ENCODE measurements around the gene SLIT3. TPM values are rescaled to one million over a fixed set of nuclear protein-coding genes. Genes with fewer than 3 reads are reported as not detected.

The SLIT3 gene
- total RNA-seq, 6 experiments from 2014 or later: 0.31 to 1.2 (median 0.65) TPM

GRCh38 chr5:168753691-168754254, 547.2 kb downstream of the SLIT3 start:
- H3K27ac ChIP-seq: no peak overlapping the region
- peak in 1 of 3 donors; percentile 28 for DNase-seq

GRCh38 chr5:168752416-168753190, 548.3 kb downstream of the SLIT3 start:
- Histone ChIP-seq H3K9me3 (no peaks in the 10 kb centered on the region), H3K4me3 (no peak overlapping the region), H3K27me3 (no peaks in the 10 kb centered on the region), H3K36me3 (no peaks in the 10 kb centered on the region), H3K27ac (no peak overlapping the region), H3K4me1 (no peaks in the 10 kb centered on the region)
- DNase-seq: no peak
- intact Hi-C loops (cut with DNase I): no loop called here
- TF ChIP-seq, protein P1, sequence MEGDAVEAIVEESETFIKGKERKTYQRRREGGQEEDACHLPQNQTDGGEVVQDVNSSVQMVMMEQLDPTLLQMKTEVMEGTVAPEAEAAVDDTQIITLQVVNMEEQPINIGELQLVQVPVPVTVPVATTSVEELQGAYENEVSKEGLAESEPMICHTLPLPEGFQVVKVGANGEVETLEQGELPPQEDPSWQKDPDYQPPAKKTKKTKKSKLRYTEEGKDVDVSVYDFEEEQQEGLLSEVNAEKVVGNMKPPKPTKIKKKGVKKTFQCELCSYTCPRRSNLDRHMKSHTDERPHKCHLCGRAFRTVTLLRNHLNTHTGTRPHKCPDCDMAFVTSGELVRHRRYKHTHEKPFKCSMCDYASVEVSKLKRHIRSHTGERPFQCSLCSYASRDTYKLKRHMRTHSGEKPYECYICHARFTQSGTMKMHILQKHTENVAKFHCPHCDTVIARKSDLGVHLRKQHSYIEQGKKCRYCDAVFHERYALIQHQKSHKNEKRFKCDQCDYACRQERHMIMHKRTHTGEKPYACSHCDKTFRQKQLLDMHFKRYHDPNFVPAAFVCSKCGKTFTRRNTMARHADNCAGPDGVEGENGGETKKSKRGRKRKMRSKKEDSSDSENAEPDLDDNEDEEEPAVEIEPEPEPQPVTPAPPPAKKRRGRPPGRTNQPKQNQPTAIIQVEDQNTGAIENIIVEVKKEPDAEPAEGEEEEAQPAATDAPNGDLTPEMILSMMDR (IDR thresholded peaks at IDR 0.05): no peak
- no peak for TF ChIP-seq POLR2A (IDR thresholded peaks at IDR 0.05)
- ATAC-seq: no peak
- 53% methylated on average over 7 of the region's 18 CpGs for WGBS (ENCODE audit: insufficient coverage, low coverage, low lambda C conversion rate, missing lambda C conversion rate)

More at GRCh38 chr5:168753691-168754254, 547.2 kb downstream of the SLIT3 start:
- 57% methylated on average over 1 of the region's 11 CpGs for WGBS (ENCODE audit: insufficient coverage, low coverage, low lambda C conversion rate, missing lambda C conversion rate)
- Histone ChIP-seq H3K9me3 (no peaks in the 10 kb centered on the region), H3K4me3 (no peak overlapping the region), H3K4me1 (no peaks in the 10 kb centered on the region), H3K27me3 (no peaks in the 10 kb centered on the region), H3K36me3 (no peaks in the 10 kb centered on the region)
- no peak for TF ChIP-seq POLR2A (IDR thresholded peaks at IDR 0.05)
- intact Hi-C loops (cut with DNase I): no loop called here
- no peak for ATAC-seq

DNA sequence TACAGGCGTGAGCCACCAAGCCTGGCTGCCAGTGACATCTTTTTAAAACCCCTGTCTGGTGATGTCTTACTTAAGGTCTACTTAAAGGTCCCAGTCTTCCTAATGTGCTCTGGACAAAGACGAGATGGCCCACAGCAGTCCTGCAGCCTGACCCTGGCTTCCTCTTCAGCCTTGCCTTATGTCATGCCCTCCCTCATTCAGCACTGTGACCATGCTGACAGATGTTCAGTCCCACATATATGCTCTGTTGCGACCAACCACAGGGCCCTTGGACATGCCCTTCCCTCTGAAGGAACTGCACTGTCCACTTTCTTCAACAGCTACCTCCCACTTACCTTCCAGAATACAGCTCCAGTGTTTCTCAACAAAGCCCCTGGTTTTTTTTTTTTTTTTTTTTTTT, 548.9 kb downstream of the SLIT3 start:
- no peak for TF ChIP-seq POLR2A (IDR thresholded peaks at IDR 0.05)
- TF ChIP-seq, protein P1 (IDR thresholded peaks at IDR 0.05): no peak
- no peaks in the 10 kb centered on the region for H3K36me3 ChIP-seq
- ATAC-seq (no peak), DNase-seq (no peak)
- H3K4me3 ChIP-seq: no peak overlapping the region
- no peak overlapping the region for H3K27ac ChIP-seq
- intact Hi-C loops (cut with DNase I): no loop called here
- H3K9me3 ChIP-seq: no peaks in the 10 kb centered on the region
- H3K27me3 ChIP-seq: no peaks in the 10 kb centered on the region
- 61% methylated on average over 2 of the region's 3 CpGs for WGBS (ENCODE audit: insufficient coverage, low coverage, low lambda C conversion rate, missing lambda C conversion rate)
- no peaks in the 10 kb centered on the region for H3K4me1 ChIP-seq

DNA sequence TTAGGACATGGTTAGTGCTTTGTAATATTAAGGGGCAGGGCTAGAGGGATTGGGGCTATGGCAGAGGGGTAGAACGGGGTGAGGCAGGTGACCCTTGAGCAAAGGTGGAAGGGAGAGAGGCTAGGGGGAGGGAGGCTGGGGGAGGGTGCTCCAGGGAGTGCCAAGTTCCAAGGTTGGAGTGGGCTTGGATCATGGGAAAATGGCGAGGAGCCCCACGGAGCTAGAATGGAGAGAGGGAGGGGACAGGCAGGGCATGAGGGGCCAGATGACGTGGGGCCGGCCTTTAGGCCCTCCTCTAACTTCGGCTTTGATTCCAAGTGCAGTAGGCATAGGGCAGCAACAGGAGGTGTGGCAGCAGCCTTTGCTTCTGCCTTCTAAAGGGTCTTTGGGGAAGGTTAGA, 550.0 kb downstream of the SLIT3 start:
- Histone ChIP-seq H3K4me3 (no peak overlapping the region), H3K4me1 (no peaks in the 10 kb centered on the region), H3K36me3 (no peaks in the 10 kb centered on the region), H3K27me3 (no peaks in the 10 kb centered on the region), H3K9me3 (no peaks in the 10 kb centered on the region), H3K27ac (no peak overlapping the region)
- intact Hi-C loops (cut with DNase I): no loop called here
- DNase-seq (no peak), ATAC-seq (no peak)
- no peak for TF ChIP-seq POLR2A (IDR thresholded peaks at IDR 0.05)
- TF ChIP-seq, protein P1 (IDR thresholded peaks at IDR 0.05): no peak
- 38% methylated on average over 4 of the region's 6 CpGs for WGBS (ENCODE audit: insufficient coverage, low coverage, low lambda C conversion rate, missing lambda C conversion rate)

GRCh38 chr5:168749391-168750100, 551.4 kb downstream of the SLIT3 start:
- H3K4me3 ChIP-seq: no peak overlapping the region
- intact Hi-C loops (cut with DNase I): no loop called here
- ATAC-seq (no peak), DNase-seq (no peak)
- no peaks in the 10 kb centered on the region for H3K4me1 ChIP-seq
- H3K36me3 ChIP-seq: no peaks in the 10 kb centered on the region
- TF ChIP-seq POLR2A (IDR thresholded peaks at IDR 0.05): no peak
- TF ChIP-seq, protein P1 (IDR thresholded peaks at IDR 0.05): no peak
- no peaks in the 10 kb centered on the region for H3K27me3 ChIP-seq
- H3K9me3 ChIP-seq: no peaks in the 10 kb centered on the region
- WGBS (ENCODE audit: insufficient coverage, low coverage, low lambda C conversion rate, missing lambda C conversion rate): 91% methylated on average over 5 of the region's 11 CpGs
- no peak overlapping the region for H3K27ac ChIP-seq

Measured in right lobe of liver (tissue), 6 donors.